Activated naive CD4-positive, alpha-beta T cell treated with Interleukin-2 at 50 U/mL for 16 hours (primary cell): Measurements from ENCODE around the gene MLC1.
A peak's percentile ranks its signal among the peaks of the same experiment; 100 is the strongest.

Source experiments
- DNase-seq: peaks from one replicate; pipeline ENCODE4 v3.0.0-alpha.2; 2020

The MLC1 gene

GRCh38 chr22:50014053-50014501, 71.1 kb downstream of the MLC1 start:
- DNase-seq = no peak

GRCh38 chr22:50012211-50013181, 72.7 kb downstream of the MLC1 start, which contains the start of gene IL17REL:
IL17REL (minus strand) TSS chr22:50012765; CDS start chr22:50012646, 119 bp downstream.
- DNase-seq = no peak

GRCh38 chr22:50011447-50012210, 73.6 kb downstream of the MLC1 start:
- no peak for DNase-seq

- DNase-seq = peak; percentile 72
These were observed 74.4 kb downstream of the MLC1 start for GRCh38 chr22:50010676-50011446.

GRCh38 chr22:50009765-50010675, 75.2 kb downstream of the MLC1 start:
- DNase-seq = no peak
